H1 (cell line): ENCODE results near the gene OPHN1. TPM values are rescaled to one million over a fixed set of nuclear protein-coding genes. Genes with fewer than 3 reads are reported as not detected.

Source experiments
- CTCF ChIP-seq, 3 experiments: IDR thresholded peaks; 1 replicate in 2 of 3; 2 replicates in 1 of 3; pipeline versions ENCODE4 v1.5.1 to v1.6.1; 2011; ENCODE audit warnings: low read length in 3 of 3, mild to moderate bottlenecking in 3 of 3, inconsistent platforms in 2 of 3, low read depth in 1 of 3, moderate library complexity in 1 of 3; ENCODE audit not compliant: insufficient read depth in 1 of 3; ENCODE audit errors: control extremely low read depth in 1 of 3
- HDAC6 ChIP-seq: IDR thresholded peaks from one replicate; pipeline ENCODE4 v1.7.1; 2012; ENCODE audit warnings: low read depth, mild to moderate bottlenecking, inconsistent platforms, low read length, moderate library complexity
- POLR2A ChIP-seq, 2 experiments: IDR thresholded peaks; 1 replicate in 1 of 2; 2 replicates in 1 of 2; pipeline ENCODE4 v1.6.1; 2011; ENCODE audit warnings: low read depth in 2 of 2, low read length in 2 of 2, mild to moderate bottlenecking in 2 of 2; ENCODE audit errors: control extremely low read depth in 1 of 2
- polyA plus RNA-seq, 7 experiments: library from polyadenylated mRNA; depleted of rRNA in 3 of 7; stranded (reverse) in 5 of 7; unstranded in 2 of 7; fragments of >200 nt in 5 of 7; fragments of 200-250 nt in 2 of 7; gene quantifications; 1 replicate in 5 of 7; 2 replicates in 1 of 7; 4 replicates in 1 of 7; pipeline versions ENCODE4 v1.2.1 to v1.2.3, GENCODE V29; 2011 to 2013; ENCODE audit warnings: missing spikeins in 2 of 7, mixed read lengths in 2 of 7
- total RNA-seq: library from RNA; stranded (reverse); fragmentation: NEBNext Ultra II Directional; extraction: Animal tissue kit (Norgen Biotek cat#: 25700); gene quantifications from 2 replicates; pipeline ENCODE4 v1.2.1, GENCODE V29; 2021

The OPHN1 gene
- total and polyA plus RNA-seq, 2 of the 8 experiments (the other 6 are each of a cell fraction or from before 2014, with no cell fraction given): 1.2 to 3.5 TPM

GRCh38 chrX:68419975-68420374 lies 13.3 kb downstream of the OPHN1 start (continued):
- TF ChIP-seq POLR2A (IDR thresholded peaks at IDR 0.05; ENCODE audit: control extremely low read depth in 1 of 2, low read depth in 2 of 2, low read length in 2 of 2) (no peak), CTCF (IDR thresholded peaks at IDR 0.05; ENCODE audit: control extremely low read depth in 1 of 3, insufficient read depth in 1 of 3, low read depth in 1 of 3, low read length in 3 of 3) (no peak), HDAC6 (no peak)
- TF ChIP-seq, all 59 proteins: peak for 0
